ENCODE results near the gene ZNF28.
"Not testable (repeated sequence)": the region's sequence is repeated elsewhere in the genome, so short reads cannot be mapped to it uniquely, and the experiment has no call there.

Gene ZNF28

DNA sequence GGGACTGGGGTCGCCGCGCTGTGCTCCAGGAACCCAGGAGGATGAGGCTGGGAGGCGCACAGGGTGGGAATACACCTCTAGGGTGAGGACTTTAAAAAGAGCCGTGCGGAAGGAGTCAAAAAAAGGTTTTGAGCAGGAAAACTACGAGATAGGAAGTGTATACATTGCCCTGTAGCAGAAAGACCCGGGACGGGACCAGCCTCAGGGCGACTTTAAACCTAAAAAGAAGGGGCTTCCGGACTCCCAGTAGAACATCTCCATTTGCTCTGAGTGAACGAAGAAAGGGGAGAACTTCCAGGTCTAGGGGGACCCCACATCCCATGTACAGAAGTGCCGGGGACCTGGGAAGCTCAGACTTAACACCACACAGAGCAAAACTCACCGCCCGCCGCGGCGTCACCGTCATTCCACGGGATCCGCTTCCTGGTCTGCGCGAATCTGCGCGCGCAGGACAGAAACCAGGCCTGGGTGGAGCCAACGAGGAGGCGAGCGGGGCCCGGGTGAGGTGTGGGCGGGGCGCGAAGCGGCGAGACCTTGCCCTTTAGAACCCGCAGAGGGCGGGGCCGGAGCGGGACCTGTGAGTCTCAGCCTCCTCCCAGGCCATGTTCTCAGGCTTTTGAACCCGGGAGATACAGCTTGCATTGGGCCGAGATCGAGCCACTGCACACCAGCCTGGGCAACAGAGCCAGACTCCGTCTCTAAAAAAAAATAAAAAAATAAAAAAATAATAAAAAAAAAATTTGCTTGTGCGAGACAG lies at the start of gene ZNF28:
TSS of gene ZNF28 (minus strand) at position 430 of the 757 bp plus-strand sequence. CDS start 3,675 bp downstream, outside the sequence.
- peak; percentile 59 for DNase-seq

DNA sequence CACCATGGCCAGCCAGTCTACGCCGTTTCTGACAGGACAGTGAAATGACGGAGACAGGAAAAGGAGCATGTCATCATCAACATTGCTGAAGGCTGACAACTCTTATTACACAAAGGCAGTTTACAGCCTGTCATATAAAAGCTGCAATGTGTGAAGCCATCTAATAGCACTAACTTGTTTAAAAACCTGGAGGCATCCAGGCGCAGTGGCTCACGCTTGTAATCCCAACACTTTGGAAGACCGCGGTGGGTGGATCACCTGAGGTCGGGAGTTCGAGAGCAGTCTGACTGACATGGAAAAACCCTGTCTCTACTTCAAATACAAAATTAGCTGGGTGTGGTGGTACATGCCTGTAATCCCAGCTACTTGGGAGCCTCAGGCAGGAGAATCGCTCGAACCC lies 46.6 kb upstream of the ZNF28 start:
- DNase-seq: not testable (repeated sequence)

DNA sequence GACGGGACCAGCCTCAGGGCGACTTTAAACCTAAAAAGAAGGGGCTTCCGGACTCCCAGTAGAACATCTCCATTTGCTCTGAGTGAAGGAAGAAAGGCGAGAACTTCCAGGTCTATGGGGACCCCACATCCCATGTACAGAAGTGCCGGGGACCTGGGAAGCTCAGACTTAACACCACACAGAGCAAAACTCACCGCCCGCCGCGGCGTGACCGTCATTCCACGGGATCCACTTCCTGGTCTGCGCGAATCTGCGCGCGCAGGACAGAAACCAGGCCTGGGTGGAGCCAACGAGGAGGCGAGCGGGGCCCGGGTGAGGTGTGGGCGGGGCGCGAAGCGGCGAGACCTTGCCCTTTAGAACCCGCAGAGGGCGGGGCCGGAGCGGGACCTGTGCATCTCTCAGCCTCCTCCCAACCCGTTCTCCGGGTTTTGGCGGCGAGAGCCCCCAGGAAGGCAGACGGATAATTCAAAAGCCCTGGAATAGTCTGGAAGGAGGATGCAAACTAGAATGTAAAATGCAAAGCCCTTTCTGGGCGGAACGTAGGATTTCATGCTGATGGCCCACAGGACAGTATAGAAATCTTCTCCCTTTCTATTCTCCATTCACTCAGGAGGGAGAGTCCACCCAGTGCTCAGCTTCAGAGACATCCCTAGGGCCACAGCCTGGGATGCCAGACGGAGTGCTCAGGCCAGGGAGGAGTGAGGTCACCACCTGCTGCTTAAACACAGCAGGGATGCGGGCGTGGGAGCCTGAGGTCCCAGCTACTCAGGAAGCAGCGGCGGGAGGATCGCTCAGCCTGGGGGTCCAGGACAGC lies 36.2 kb upstream of the ZNF28 start, which contains the start of gene ZNF468:
TSS of gene ZNF468 (minus strand) at position 242 of the 814 bp plus-strand sequence. CDS start 3,347 bp downstream, outside the sequence.
- DNase-seq: peak; percentile 65

DNA sequence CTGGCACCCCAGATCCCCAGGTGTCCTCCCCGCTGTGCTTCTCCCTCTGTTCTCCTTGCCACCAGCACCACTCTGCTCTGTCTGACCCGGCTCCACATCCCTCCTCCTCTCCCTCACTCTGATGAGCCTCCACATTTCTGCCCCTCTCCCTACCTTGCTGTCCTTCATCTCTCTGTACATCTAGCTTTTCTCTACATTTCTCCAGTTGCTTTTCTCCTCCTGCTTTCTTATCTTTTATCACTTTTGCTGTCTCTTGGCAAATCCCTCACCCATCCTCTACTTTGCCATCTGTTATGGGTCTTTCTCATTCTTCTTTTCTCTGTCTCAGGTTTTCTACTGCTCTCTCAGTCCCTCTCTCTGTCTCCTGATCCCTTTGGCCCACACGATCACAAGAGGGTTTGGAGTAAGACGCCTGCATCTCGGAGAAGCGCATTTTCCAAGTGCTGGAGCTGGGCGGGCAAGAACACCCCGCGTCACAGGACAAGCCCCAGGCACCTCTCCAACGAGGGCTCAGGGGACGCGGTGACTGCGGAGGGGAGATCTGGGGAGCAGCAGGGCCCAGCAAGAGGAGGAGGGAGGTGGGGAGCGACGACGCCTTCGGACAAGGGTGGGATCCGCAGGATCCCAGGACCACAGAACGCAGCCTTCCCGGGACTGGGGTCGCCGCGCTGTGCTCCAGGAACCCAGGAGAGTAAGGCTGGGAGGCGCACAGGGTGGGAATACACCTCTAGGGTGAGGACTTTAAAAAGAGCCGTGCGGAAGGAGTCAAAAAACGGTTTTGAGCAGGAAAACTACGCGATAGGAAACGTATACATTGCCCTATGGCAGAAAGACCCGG lies 35.3 kb upstream of the ZNF28 start:
- not testable (repeated sequence) for DNase-seq

DNA sequence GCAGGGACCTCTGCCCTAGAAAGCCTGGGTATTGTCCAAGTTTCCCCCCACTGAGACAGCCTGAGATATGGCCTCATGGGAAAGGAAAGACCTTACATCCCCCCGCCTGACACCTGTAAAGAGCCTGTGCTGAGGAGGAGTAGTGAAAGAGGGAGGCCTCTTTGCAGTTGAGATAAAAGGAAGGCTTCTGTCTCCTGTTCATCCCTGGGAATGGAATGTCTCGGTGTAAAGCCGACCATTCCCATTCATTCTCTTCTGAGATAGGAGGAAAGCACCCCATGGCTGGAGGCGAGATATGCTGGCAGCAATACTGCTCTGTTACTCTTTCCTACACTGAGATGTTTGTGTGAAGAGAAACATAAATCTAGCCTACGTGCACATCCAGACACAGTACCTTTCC lies 25.9 kb upstream of the ZNF28 start:
- DNase-seq: not testable (repeated sequence)

DNA sequence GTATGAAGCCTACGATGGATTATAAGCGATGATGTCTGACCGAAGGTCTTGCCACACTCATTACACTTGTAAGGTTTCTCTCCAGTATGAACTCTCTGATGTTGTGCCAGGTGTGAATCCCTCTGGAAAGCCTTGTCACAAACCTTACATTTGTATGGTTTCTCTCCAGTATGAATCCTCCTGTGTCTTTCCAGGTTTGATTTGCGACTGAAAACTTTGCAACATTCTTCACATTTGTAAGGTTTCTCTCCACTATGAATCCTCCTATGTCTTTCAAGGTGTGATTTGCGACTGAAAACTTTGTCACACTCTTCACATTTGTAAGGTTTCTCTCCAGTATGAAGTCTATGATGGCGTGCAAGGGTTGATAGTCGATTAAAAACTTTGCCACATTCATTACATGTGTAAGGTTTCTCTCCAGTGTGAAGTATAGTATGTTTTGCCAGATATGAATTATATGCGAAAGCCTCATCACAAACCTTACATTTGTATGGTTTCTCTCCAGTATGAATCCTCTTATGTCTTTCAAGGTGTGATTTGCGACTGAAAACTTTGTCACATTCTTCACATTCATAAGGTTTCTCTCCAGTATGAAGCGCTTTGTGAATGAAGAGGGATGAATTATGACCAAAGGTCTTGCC lies 19.5 kb upstream of the ZNF28 start:
- DNase-seq: not testable (repeated sequence)

DNA sequence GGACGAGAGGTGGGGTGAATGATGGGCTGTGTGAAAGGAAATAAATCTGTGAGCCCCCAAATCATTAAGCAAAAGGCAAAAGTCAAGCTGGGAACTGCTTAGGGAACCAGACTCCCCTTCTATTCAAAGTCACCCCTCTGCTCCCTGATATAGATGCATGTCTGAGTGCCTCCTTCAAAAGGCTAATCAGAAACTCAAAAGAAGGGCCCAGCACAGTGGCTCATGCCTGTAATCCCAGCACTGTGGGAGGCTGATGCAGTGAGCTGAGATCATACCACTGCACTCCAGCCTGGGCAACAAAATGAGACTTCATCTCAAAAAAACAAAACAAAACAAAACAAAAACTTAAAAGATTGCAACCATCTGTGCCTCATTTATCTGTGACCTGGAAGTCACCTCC lies 12.9 kb upstream of the ZNF28 start:
- DNase-seq: not testable (repeated sequence)

DNA sequence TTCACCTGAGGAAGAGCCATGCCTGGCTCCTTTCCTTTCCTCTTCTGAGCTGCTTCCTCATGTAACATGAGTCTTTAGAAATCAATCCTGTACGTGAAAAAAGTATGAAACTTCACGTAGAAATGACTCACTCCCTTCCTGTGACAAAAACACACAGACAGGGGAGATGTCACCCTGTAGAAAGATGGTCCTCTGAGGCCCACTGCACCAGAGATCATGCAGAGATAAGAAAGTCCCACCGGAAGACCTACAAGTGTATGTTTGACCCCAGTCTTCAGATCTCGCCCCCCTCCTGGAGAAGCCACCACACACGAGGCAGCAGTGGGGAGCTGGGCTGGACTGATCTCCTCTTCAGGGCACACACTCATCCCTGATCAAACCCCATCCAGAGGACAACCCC lies 12.1 kb upstream of the ZNF28 start:
- DNase-seq: not testable (repeated sequence)

DNA sequence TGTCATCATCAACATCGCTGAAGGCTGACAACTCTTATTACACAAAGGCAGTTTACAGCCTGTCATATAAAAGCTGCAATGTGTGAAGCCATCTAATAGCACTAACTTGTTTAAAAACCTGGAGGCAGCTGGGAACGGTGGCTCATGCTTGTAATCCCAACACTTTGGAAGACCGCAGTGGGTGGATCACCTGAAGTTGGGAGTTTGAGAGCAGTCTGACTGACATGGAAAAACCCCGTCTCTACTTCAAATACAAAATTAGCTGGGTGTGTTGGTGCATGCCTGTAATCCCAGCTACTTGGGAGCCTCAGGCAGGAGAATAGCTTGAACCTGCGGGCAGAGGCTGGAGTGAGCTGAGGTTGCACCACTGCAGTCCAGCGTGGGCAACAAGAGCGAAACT lies 8.4 kb upstream of the ZNF28 start:
- not testable (repeated sequence) for DNase-seq

DNA sequence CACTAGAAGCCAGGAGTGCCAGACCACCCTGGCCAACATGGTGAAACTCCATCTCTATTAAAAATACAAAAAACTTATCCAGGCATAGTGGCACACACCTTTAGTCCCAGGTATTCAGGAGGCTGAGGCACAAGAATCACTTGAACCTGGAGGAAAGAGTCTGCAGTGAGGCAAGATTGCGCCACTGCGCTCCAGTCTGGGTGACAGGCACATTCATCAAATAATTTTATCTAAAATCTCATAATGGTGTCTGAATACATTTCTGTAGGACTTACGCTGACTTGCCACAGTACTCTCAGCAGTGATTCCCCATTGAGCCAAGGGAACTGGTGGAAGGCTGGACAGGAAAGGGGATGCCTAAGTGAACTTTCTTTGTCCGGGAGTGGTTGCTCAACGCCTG lies 4.3 kb upstream of the ZNF28 start:
- DNase-seq: no peak

DNA sequence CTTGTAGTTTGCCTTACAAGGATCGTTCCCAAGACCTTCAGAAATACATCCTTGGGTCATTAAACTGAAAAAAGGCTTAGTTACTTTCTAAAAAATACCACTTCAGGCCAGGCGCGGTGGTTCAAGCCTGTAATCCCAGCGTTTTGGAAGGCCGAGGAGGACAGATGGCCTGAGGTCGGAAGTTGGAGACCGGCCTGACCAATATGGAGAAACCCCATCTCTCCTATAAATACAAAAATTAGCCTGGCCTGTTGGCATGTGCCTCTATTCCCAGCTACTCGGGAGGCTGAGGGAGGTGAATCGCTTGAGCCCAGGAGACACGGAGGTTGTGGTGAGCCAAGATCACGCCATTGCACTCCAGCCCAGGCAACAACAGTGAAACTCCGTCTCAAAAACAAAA lies 2.2 kb upstream of the ZNF28 start:
- no peak for DNase-seq

DNA sequence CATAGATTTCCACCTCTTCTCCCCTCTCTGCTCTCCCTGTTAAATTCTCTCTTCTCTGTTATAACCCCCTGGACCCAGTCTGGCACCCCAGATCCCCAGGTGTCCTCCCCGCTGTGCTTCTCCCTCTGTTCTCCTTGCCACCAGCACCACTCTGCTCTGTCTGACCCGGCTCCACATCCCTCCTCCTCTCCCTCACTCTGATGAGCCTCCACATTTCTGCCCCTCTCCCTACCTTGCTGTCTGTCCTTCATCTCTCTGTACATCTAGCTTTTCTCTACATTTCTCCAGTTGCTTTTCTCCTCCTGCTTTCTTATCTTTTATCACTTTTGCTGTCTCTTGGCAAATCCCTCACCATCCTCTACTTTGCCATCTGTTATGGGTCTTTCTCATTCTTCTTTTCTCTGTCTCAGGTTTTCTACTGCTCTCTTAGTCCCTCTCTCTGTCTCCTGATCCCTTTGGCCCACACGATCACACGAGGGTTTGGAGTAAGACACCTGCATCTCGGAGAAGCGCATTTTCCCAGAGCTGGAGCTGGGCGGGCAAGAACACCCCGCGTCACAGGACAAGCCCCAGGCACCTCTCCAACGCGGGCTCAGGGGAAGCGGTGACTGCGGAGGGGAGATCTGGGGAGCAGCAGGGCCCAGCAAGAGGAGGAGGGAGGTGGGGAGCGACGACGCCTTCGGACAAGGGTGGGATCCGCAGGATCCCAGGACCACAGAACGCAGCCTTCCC lies 795 bp downstream of the ZNF28 start:
- not testable (repeated sequence) for DNase-seq

DNA sequence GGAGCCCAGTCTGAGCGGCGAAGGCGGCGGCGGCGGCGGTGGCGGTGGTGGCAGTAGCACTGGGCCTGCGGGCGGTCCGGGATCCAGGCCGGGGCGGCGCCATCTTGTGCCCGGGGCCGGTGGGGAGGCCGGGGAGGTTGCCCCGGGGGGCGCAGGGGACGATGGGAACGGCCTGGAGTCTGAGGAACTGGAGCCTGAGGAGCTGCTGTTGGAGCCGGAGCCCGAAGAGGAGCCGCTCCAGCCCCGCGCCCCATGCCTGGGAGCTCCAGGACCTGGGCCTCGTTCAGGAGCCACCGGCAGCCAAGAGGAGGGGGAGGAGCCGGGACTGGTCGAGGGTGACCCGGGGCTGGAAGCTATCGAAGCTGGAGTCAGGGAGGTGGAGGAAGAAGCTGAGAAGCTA lies 11.6 kb downstream of the ZNF28 start:
- DNase-seq: no peak

DNA sequence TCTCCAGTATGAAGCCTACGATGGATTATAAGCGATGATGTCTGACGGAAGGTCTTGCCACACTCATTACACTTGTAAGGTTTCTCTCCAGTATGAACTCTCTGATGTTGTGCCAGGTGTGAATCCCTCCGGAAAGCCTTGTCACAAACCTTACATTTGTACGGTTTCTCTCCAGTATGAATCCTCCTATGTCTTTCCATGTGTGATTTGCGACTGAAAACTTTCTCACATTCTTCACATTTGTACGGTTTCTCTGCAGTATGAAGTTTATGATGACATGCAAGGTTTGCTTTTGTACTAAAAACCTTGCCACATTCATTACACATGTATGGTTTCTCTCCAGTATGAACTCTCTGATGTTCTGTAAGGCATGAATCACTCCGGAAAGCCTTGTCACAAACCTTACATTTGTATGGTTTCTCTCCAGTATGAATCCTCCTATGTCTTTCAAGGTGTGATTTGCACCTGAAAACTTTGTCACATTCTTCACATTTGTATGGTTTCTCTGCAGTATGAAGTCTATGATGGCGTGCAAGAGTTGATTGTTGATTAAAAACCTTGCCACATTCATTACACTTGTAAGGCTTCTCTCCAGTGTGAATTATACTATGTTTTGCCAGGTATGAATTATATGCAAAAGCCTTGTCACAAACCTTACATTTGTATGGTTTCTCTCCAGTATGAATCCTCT lies 21.3 kb downstream of the ZNF28 start:
- not testable (repeated sequence) for DNase-seq

DNA sequence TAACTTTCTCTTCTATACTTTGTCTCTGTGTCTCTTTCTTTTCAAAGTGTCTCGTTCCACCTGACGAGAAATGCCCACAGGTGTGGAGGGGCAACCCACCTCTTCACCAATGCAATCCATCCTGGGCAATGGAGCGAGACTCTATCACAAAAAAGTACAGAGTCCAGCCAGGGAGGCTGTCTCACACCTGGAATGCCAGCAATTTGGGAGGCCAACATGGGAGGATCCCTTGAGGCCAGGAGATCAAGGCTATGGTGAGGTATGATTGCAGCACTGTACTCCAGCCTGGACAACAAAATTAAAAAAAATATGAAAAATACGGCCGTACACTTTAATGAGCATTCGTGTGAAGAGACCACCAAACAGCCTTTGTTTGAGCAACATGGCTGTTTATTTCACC lies 32.0 kb downstream of the ZNF28 start:
- no peak for DNase-seq

DNA sequence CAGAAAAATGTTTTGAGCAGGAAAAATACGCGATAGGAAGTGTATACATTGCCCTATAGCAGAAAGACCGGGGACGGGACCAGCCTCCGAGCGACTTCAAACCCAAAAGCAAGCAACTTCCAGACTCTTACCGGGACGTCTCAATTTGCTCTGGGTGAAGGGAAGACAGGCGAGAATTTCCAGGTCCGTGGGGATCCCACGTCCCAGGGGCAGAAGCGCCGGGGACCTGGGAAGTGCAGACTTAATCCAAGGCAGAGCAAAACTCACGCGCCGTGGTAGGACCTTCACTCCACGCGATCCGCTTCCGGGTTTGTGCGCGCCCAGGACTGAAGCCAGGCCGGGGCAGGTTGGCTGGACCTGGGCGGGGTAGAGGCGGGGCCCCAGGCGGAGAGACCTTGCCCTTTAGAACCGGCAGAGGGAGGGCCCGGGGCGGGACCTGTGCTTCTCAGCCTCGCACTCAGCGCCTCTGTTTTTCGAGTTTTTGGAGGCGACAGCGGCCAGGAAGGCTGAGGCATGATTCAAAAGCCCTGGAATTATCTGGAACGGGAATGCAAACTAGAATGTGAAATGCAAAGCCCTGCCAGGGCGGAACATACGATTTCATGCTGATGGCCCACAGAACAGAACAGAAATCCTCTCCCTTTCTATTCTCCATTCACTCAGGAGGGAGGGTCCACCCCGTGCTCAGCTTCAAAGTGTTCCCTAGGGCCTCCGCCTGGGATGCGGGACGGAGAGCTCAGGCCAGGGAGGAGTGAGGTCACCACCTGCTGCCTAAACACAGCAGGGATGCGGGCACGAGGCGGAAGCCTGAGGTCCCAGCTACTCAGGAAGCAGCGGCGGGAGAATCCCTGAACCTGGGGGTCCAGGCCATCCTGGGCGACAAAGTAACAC lies 34.7 kb downstream of the ZNF28 start, which contains the start of gene ZNF600:
TSS of gene ZNF600 (minus strand) at position 328 of the 891 bp plus-strand sequence. CDS start 7,903 bp downstream, outside the sequence.
- peak; percentile 72 for DNase-seq

DNA sequence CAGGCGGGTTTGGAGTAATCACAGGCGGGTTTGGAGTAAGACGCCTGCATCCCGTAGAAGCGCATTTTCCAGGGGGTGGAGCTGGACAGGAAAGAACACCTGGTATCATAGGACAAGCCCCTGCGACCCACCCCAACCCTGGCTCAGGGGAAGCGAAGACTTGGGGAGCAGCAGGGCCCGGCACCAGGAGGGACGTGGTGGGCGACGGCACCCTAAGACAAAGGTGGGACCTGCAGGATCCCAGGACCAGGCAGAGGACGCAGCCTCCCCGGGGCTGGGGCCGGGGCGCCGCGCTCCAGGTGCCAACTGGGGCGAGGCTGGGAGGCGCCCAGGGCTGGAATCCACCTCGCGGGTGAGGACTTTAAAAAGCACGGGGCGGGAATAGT lies 35.4 kb downstream of the ZNF28 start:
- no peak for DNase-seq

DNA sequence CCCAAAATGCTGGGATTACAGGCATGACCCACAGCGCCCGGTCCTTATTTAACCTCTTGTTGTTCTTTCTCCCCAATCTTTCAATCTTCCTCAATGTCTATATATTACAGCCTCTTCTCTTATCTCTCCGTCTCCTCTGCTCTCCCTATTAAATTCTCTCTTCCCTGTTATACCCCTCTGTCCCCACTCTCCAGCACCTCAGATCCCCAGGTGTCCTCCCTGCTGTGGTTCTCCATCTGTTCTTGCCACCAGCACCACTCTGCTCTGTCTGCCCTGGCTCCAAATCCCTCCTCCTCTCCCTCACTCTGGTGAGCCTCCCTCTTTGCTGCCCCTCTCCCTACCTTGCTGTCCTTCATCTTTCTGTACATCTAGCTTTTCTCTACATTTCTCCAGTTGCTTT lies 35.9 kb downstream of the ZNF28 start:
- DNase-seq: no peak

DNA sequence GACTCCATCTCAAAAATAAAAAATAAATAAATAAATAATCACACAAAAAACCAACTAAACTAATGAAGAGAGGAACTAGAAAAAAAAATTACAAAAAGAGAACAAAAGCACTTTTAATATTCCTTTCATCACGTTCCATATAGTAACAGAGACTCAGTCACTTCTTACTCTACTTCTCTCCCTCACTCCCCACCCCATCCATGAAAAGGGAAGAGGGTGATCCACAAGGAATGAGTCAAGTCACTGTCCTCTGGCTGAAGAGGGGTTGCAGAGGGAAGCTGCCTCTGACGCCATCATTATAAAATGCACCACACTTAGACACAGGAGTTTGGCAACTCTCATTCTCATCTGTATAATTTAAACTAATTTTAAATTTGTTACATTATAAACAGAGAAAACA lies 38.6 kb downstream of the ZNF28 start:
- not testable (repeated sequence) for DNase-seq

DNA sequence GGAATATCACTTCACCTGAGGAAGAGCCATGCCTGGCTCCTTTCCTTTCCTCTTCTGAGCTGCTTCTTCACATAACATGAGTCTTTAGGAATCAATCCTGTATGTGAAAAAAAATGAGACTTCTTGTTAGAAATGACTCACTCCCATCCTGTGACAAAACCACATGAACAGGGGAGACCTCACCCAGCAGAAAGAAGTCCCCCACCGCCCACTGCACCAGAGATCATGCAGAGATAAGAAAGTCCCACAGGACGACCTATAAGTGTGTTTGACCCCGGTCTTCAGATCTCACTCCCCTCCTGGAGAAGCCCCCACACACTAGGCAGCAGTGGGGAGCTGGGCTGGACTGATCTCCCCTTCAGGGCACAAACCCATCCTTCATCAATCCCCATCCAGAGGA lies 42.6 kb downstream of the ZNF28 start:
- DNase-seq: no peak

Measured in GDM1 (cell line).